Esophagus squamous epithelium (tissue), 5 donors: Measurements from ENCODE around the gene EML2. TPM values are rescaled to one million over a fixed set of nuclear protein-coding genes. Genes with fewer than 3 reads are reported as not detected.
"Not testable (repeated sequence)": the region's sequence is repeated elsewhere in the genome, so short reads cannot be mapped to it uniquely, and the experiment has no call there.

Source experiments
- DNase-seq: peaks from one replicate; lab custom pipeline; 2025; lab: John Stamatoyannopoulos, UW
- H3K27ac ChIP-seq, 4 donors: fragments of 200-600 bp; sonication (generic); one replicate each; pipeline ENCODE4 v1.5.1; 2016 to 2019; ENCODE audit warnings: mild to moderate bottlenecking in 1 of 4
- H3K27me3 ChIP-seq, 4 donors: fragments of 200-600 bp; sonication (generic); 1 replicate in 3 of 4; 2 replicates in 1 of 4; pipeline versions ENCODE4 v1.5.1 to v1.6.0; 2017 to 2021; ENCODE audit warnings: antibody characterized with exemption in 1 of 4
- H3K36me3 ChIP-seq, 3 donors: fragments of 200-600 bp; sonication (generic); one replicate each; pipeline ENCODE4 v1.5.1; 2016 to 2019
- H3K4me1 ChIP-seq, 3 donors: fragments of 200-600 bp; sonication (generic); one replicate each; pipeline ENCODE4 v1.5.1; 2017 to 2019
- H3K4me3 ChIP-seq, 4 donors: fragments of 200-600 bp; sonication (generic); 1 replicate in 3 of 4; 2 replicates in 1 of 4; pipeline ENCODE4 v1.5.1; 2016 to 2019; ENCODE audit warnings: mild to moderate bottlenecking in 2 of 4, moderate library complexity in 1 of 4
- H3K9me3 ChIP-seq, 3 donors: fragments of 200-600 bp; sonication (generic); one replicate each; pipeline ENCODE4 v1.5.1; 2016 to 2019
- CTCF ChIP-seq, 6 experiments: fragments of 450-650 bp in 4 of 6; fragments of 200-600 bp in 2 of 6; sonication (generic) in 2 of 6; IDR thresholded peaks; one replicate each; pipeline ENCODE4 v1.5.1; 2016 to 2019; ENCODE audit warnings: antibody characterized with exemption in 6 of 6, mild to moderate bottlenecking in 4 of 6, moderate library complexity in 4 of 6
- POLR2A ChIP-seq, 4 donors: fragments of 450-650 bp; IDR thresholded peaks; one replicate each; pipeline ENCODE4 v1.6.1; 2017; ENCODE audit warnings: antibody characterized with exemption in 4 of 4, mild to moderate bottlenecking in 4 of 4, moderate library complexity in 3 of 4
- WGBS, 2 donors: methylation state at CpG; one replicate each; pipeline ENCODE4 v1.1.5; 2018; 5-methylcytosine and 5-hydroxymethylcytosine counted together
- intact Hi-C: fragments of 100-400 bp; cut with DNase I; formaldehyde crosslinking; loops from one replicate; pipeline ENCODE4 v1.15.0; 2022
- total RNA-seq, 4 donors: library from RNA; depleted of rRNA; stranded (reverse); fragments of >200 nt; gene quantifications; one replicate each; pipeline ENCODE4 v1.1.0, GENCODE V29; 2016
- donor health status: DM: yes; HTN: yes; CAD: no.

EML2 gene
- 100 to 1,000 TPM in 1 of 4 donors, 10 to 100 TPM in 3; 38.6 to 617 (median 58.3) TPM for total RNA-seq

- Histone ChIP-seq H3K27ac (peak within 1 kb of the TSS; percentile 62 to 91 (median 88)), H3K36me3 (no peaks in the 10 kb centered on the region), H3K27me3 (peaks cover 0 to 10% (median 0%) of the 10 kb centered on the region in 4 donors), H3K4me3 (peak within 1 kb of the TSS; percentile 61 to 78 (median 74)), H3K4me1 (peaks cover 28 to 75% (median 42%) of the 10 kb centered on the region in 3 donors), H3K9me3 (no peaks in the 10 kb centered on the region)
- WGBS, 2 donors, result 4 to 5% methylated on average over 8 to 23 of the region's 52 CpGs
- intact Hi-C loops, result no loop called here
- TF ChIP-seq POLR2A (IDR thresholded peaks at IDR 0.05) (peak in 1 of 4 donors; percentile 64), CTCF (IDR thresholded peaks at IDR 0.05) (peak in 2 of 6 experiments; percentile 2 to 7)
- no peak for DNase-seq
Measured at GRCh38 chr19:45638930-45639729, at the start of gene EML2. TSS of gene EML2 (minus strand) at chr19:45639397. CDS start at chr19:45639376, 21 bp downstream.

- intact Hi-C loops, result no loop called here
- WGBS, 2 donors, result 90 to 100% methylated on average over 3 to 8 of the region's 9 CpGs
- TF ChIP-seq CTCF (IDR thresholded peaks at IDR 0.05) (no peak), POLR2A (IDR thresholded peaks at IDR 0.05) (no peak)
Measured at GRCh38 chr19:45687599-45687998, 48.4 kb upstream of the EML2 start.

GRCh38 chr19:45685045-45685444 lies 45.8 kb upstream of the EML2 start:
- 75 to 85% methylated on average over 5 to 10 of the region's 11 CpGs for WGBS, 2 donors

More at GRCh38 chr19:45687599-45687998, 48.4 kb upstream of the EML2 start:
- Histone ChIP-seq H3K27ac (no peak overlapping the region), H3K4me3 (no peak overlapping the region), H3K36me3 (peaks cover 12 to 62% (median 30%) of the 10 kb centered on the region in 3 donors), H3K9me3 (no peaks in the 10 kb centered on the region), H3K4me1 (peaks cover 0 to 12% (median 6%) of the 10 kb centered on the region in 3 donors), H3K27me3 (no peaks in the 10 kb centered on the region)
- DNase-seq, result no peak

GRCh38 chr19:45682908-45683307 lies 43.7 kb upstream of the EML2 start:
- no peak for DNase-seq
- H3K4me3 ChIP-seq, result no peak overlapping the region
- whole genome bisulfite sequencing, 2 donors, result 75 to 87% methylated on average over 5 of the region's 5 CpGs
- intact Hi-C loops, result no loop called here
- peaks cover 2 to 24% (median 8%) of the 10 kb centered on the region in 3 donors for H3K4me1 ChIP-seq
- peaks cover 10 to 43% (median 23%) of the 10 kb centered on the region in 3 donors for H3K36me3 ChIP-seq
- peak overlapping the region in 2 of 4 donors; percentile 13 to 83 for H3K27ac ChIP-seq
- peaks cover 0 to 24% (median 0%) of the 10 kb centered on the region in 4 donors for H3K27me3 ChIP-seq
- TF ChIP-seq CTCF (IDR thresholded peaks at IDR 0.05) (no peak), POLR2A (IDR thresholded peaks at IDR 0.05) (no peak)
- no peaks in the 10 kb centered on the region for H3K9me3 ChIP-seq

More at GRCh38 chr19:45685045-45685444, 45.8 kb upstream of the EML2 start:
- DNase-seq, H3K27ac ChIP-seq, H3K4me3 ChIP-seq, intact Hi-C loops, H3K9me3 ChIP-seq, H3K27me3 ChIP-seq: not testable (repeated sequence)
- peaks cover 12 to 62% (median 30%) of the 10 kb centered on the region in 3 donors for H3K36me3 ChIP-seq
- peaks cover 0 to 18% (median 6%) of the 10 kb centered on the region in 3 donors for H3K4me1 ChIP-seq

GRCh38 chr19:45682117-45682516 lies 42.9 kb upstream of the EML2 start:
- TF ChIP-seq CTCF (IDR thresholded peaks at IDR 0.05) (no peak), POLR2A (IDR thresholded peaks at IDR 0.05) (no peak)
- 46 to 50% methylated on average over 8 of the region's 8 CpGs for WGBS, 2 donors
- Histone ChIP-seq H3K27ac (peak overlapping the region; percentile 78 to 85 (median 84)), H3K4me1 (peaks cover 10 to 32% (median 16%) of the 10 kb centered on the region in 3 donors), H3K9me3 (no peaks in the 10 kb centered on the region), H3K27me3 (peaks cover 0 to 31% (median 0%) of the 10 kb centered on the region in 4 donors), H3K4me3 (peak overlapping the region; percentile 3 to 61 (median 38)), H3K36me3 (peaks cover 2 to 35% (median 15%) of the 10 kb centered on the region in 3 donors)
- intact Hi-C loops, result no loop called here
- DNase-seq, result no peak
